SH-SY5Y (cell line): ENCODE measurements around the gene RPL27.

Experiments used
- GATA2 ChIP-seq: IDR thresholded peaks from 2 replicates; pipeline ENCODE4 v1.6.1; 2011; ENCODE audit warnings: mild to moderate bottlenecking, low read depth, low read length
- GATA3 ChIP-seq: IDR thresholded peaks from 2 replicates; pipeline ENCODE4 v1.6.1; 2011; ENCODE audit warnings: low read depth, mild to moderate bottlenecking, low read length, moderate library complexity

GRCh38 chr17:43044024-43044423, 45.8 kb downstream of the RPL27 start:
- TF ChIP-seq GATA2 (no peak), GATA3 (no peak)
